ENCODE measurements around the gene ARMC2. TPM values are rescaled to one million over a fixed set of nuclear protein-coding genes. Genes with fewer than 3 reads are reported as not detected.
A peak's percentile ranks its signal among the peaks of the same experiment; 100 is the strongest.

The ARMC2 gene
- total RNA-seq, 2 donors from 2014 or later = 1.9 to 2.5 TPM

DNA sequence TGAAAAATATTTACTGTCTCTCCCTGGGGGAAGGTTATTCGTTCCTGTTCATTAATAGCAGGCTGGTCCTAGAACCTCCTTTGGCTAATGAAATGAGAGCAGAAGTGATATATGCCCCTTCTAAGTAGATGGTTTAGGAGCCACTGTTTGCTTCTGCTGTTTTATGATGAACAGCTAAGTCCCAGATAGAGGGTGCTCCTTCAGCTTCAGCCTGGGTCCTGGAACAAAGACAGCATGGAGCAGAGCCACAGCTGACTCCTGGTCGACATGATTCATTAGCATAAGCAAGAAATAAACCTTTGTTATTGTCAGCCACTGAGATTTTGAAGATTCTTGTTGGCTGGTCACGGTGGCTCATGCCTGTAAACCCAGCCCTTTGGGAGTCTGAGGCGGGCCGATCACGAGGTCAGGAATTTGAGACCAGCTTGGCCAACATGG, 47.8 kb upstream of the ARMC2 start:
- intact Hi-C loops (cut with DNase I) = no loop called here
- Histone ChIP-seq H3K27me3 (no peaks in the 10 kb centered on the region), H3K4me3 (no peak overlapping the region), H3K9me3 (no peaks in the 10 kb centered on the region), H3K9ac (ENCODE audit: low read depth in 2 of 2, low read length in 2 of 2) (peak overlapping the region in 1 of 2 donors; percentile 5), H3K4me1 (no peaks in the 10 kb centered on the region), H3K36me3 (no peaks in the 10 kb centered on the region), H3K27ac (no peak overlapping the region)
- no peak for TF ChIP-seq CTCF (IDR thresholded peaks at IDR 0.05)
- DNase-seq = no peak

DNA sequence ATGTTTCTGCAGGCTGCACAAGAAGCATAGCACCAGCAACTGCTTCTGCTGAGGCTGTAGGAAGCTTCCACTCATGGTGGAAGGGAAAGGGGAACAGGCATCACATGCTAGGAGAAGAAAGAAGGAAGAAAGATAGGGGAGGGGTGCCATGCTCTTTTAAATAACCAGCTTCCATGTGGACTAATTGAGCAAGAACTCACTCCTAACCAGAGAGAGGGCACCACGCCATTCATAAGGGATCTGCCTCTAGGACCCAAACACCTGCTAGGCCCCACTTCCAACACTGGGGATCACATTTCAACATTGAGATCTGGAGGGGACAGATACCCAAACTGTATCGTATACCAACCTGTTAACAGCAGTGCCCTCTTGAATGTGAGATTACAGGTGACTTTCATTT, 46.9 kb upstream of the ARMC2 start:
- no peaks in the 10 kb centered on the region for H3K4me1 ChIP-seq
- no peaks in the 10 kb centered on the region for H3K36me3 ChIP-seq
- H3K4me3 ChIP-seq = no peak overlapping the region
- no peaks in the 10 kb centered on the region for H3K27me3 ChIP-seq
- intact Hi-C loops (cut with DNase I) = no loop called here
- no peaks in the 10 kb centered on the region for H3K9me3 ChIP-seq
- TF ChIP-seq CTCF (IDR thresholded peaks at IDR 0.05) = no peak
- no peak for DNase-seq
- H3K27ac ChIP-seq = no peak overlapping the region
- no peak overlapping the region for H3K9ac ChIP-seq (ENCODE audit: low read depth in 2 of 2, low read length in 2 of 2)

DNA sequence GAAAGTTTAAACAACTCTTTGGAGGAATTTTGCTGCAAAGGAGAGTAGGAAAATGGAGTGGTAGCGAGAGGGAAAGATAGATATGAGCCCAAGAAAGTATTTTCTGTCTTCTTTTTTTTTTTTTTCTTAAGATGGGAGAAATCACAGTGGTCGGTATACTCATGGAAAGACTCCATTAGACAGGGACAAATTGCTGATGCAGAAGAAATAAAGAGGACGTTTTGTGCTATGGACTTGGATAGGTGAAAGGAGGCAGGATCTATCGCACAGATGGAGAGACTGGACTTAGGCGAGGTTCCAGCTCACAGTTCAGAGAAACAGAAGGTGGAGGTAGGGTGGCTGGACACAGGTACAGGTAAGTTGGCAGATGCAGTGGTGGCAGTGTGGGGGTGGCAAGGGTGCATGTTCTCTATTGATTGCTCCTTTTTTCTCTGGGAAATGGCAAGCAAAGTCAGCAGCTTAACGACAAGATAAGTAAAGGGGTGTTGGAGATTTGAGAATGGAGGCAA, 44.2 kb upstream of the ARMC2 start:
- no peaks in the 10 kb centered on the region for H3K4me1 ChIP-seq
- H3K9me3 ChIP-seq = no peaks in the 10 kb centered on the region
- DNase-seq = no peak
- H3K36me3 ChIP-seq = no peaks in the 10 kb centered on the region
- H3K9ac ChIP-seq (ENCODE audit: low read depth in 2 of 2, low read length in 2 of 2) = no peak overlapping the region
- no peak for TF ChIP-seq CTCF (IDR thresholded peaks at IDR 0.05)
- H3K27me3 ChIP-seq = no peaks in the 10 kb centered on the region
- H3K4me3 ChIP-seq = no peak overlapping the region
- H3K27ac ChIP-seq = no peak overlapping the region
- intact Hi-C loops (cut with DNase I) = no loop called here

- H3K36me3 ChIP-seq = no peaks in the 10 kb centered on the region
- H3K4me3 ChIP-seq = no peak overlapping the region
- no peaks in the 10 kb centered on the region for H3K27me3 ChIP-seq
- intact Hi-C loops (cut with DNase I) = no loop called here
- no peak overlapping the region for H3K9ac ChIP-seq (ENCODE audit: low read depth in 2 of 2, low read length in 2 of 2)
- no peak for DNase-seq
- H3K9me3 ChIP-seq = no peaks in the 10 kb centered on the region
- no peaks in the 10 kb centered on the region for H3K4me1 ChIP-seq
- no peak overlapping the region for H3K27ac ChIP-seq
- TF ChIP-seq CTCF (IDR thresholded peaks at IDR 0.05) = no peak
Observed at GRCh38 chr6:108804956-108805355, 43.3 kb upstream of the ARMC2 start.

DNA sequence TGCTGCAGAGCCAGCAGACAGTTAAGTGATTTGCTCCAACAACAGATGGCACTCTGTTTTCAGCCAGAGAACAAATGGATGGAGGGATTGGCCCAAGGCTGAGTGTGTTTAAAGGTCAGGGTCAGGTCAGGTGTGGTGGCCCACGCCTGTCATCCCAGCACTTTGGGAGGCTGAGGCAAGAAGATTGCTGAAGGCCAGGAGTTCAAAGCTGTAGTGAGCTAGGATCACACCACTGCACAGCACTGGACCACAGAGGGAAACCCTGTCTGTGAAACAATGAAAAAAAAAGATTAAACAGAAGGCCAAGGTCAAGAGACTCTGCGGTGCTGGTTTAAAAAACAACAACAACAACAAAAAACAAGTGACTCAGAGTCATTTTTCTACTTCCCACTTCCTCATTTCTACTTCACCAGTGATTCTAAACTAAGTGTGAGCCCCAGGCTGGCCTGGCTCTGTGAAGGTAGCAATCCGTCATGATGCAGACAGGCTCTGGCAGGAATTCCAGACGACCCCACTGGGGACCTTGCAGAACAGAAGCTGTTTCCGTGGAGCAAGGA, 42.5 kb upstream of the ARMC2 start:
- DNase-seq = no peak
- intact Hi-C loops (cut with DNase I) = no loop called here
- Histone ChIP-seq H3K4me1 (no peaks in the 10 kb centered on the region), H3K36me3 (no peaks in the 10 kb centered on the region), H3K27ac (no peak overlapping the region), H3K4me3 (no peak overlapping the region), H3K9ac (ENCODE audit: low read depth in 2 of 2, low read length in 2 of 2) (no peak overlapping the region), H3K27me3 (no peaks in the 10 kb centered on the region), H3K9me3 (no peaks in the 10 kb centered on the region)
- no peak for TF ChIP-seq CTCF (IDR thresholded peaks at IDR 0.05)

Data from colonic mucosa (tissue), 4 donors.